DMS 273 treated with DMSO at 0.1 percent for 48 hours (cell line): Measurements from ENCODE around the gene GTF2A1.
"Not testable (repeated sequence)": the region's sequence is repeated elsewhere in the genome, so short reads cannot be mapped to it uniquely, and the experiment has no call there.

Experiments
- DNase-seq: peaks from one replicate; lab custom pipeline; 2025; lab: John Stamatoyannopoulos, UW

Gene GTF2A1

GRCh38 chr14:81220830-81221578, at the start of gene GTF2A1:
GTF2A1 (minus strand) TSS chr14:81220959; CDS start chr14:81220518, 441 bp downstream.
- peak; percentile 97 for DNase-seq

DNA sequence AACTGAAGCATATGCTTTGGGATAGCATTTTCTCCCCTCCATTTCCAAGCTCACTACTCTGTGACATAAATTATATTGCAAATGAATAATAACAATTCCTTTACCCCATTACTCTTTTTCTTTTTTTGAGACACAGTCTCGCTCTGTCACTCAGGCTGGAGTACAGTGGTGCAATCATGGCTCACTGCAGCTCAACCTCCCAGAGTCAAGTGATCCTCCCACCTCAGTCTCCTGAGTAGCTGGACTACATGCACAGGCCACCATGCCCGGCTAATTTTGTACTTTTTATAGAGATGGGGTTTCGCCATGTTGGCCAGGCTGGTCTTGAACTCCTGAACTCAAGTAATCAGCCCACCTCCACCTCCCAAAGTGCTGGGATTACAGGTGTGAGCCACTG, 49.2 kb upstream of the GTF2A1 start:
- no peak for DNase-seq

GRCh38 chr14:81269100-81269978, 48.6 kb upstream of the GTF2A1 start:
- DNase-seq, result peak; percentile 19

GRCh38 chr14:81268016-81268416, 47.3 kb upstream of the GTF2A1 start:
- no peak for DNase-seq

DNA sequence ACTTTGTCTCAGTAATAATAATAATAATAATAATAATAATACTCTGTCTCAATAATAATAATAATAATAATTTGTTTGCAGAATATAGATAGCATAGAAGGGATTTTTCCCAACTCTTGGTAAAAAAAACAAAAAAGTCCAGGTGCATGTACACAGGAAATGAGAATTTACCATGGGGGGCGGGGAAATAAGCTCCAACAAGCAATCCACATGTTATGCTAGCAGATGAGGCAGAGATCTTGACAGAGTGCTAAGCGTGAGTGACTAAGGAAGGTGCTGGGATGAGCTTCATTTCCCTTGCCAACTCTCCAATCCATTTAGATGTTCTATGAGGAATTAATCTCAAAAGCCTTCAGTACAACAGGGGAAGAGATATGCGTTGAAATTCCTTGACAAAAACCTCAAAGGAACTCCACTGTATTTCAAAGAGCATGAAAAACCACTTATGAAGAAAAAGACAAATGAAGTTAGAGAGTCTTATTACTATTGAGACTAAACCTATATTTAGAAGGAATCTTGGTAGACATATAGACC, 44.9 kb upstream of the GTF2A1 start:
- no peak for DNase-seq

DNA sequence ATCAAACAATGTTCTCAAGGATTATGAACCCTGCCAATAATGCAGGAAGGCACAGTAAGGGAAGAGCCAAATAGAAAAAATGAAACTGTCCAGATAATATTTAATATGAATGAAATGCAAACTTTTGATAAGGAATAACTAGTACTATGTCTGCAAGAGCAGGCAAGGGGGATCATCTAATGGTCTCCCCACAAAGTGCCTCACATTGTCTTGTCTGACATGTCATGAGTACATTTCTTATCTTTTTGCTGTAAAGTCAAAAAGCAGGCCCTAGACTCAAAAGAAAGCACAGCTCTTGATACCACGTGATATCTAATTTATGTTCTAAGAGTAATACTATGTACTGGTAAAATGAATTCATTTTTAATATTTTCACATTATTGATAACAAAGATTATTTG, 43.9 kb upstream of the GTF2A1 start:
- no peak for DNase-seq

- no peak for DNase-seq
Observed at GRCh38 chr14:81263777-81264410, 43.1 kb upstream of the GTF2A1 start.

DNA sequence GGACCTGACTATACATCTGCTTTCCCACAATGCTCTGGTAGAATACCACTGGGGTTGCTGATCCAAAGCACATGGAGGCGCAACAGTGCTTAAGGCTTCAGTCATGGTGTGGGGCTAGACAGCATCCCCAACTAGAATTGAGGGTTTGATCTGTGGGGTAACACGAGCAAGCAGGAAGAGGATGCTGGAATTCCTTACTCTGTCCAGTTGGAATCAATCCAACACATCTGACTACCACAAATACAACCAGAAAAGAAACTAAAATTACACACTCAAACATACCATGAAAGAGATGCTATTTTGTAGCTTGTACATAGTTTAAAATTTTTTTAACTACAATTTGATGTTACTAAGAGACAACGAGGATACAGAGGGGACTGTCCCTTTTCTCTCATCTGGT, 40.4 kb upstream of the GTF2A1 start:
- DNase-seq, result no peak

DNA sequence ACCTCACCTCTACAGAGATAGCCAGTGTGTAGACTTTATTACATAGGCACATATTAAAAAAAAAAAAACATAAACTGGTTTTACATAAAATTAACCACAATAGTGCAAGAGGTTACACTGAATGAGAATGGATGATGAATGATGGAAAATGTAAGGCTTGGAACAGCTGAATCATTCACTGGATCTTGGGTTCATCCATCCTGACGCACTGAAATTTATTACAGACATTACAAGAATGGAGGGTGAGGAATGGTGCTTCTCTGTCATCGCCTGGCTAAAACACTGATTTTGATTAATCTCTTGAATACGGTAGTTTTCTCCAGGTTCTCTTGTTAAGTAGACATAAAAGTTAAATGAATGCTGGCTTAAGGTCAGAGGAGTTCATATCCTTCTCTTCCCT, 40.0 kb upstream of the GTF2A1 start:
- DNase-seq, result no peak

DNA sequence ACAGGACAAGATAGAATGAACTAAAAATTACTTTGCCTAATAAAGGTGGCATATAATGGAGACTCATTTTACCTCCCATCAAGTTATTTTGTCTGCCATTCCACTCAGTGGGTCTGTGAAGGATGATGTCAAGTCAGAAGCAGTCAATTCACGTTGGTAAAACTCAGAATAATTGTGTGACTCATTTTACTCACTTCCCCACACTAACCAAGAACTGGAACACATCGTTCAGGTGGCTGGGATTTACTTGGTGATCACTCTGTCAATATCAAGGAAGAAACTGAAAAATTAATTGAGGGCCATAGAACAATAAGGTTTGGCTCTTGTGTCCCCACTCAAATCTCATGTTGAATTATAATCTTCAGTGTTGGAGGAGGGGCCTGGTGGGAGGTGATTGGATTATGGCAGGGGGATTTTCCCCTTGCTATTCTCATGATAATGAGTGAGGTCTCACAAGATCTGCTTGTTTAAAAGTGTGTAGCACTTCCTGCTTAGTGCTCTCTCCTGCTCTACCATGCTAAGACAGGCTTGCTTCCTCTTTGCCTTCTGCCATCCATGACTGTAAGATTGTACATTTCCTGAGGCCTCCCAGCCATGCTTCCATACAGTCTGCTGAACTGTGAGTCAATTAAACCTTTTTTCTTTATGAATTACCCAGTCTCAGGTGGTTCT, 35.7 kb upstream of the GTF2A1 start:
- DNase-seq, result no peak

DNA sequence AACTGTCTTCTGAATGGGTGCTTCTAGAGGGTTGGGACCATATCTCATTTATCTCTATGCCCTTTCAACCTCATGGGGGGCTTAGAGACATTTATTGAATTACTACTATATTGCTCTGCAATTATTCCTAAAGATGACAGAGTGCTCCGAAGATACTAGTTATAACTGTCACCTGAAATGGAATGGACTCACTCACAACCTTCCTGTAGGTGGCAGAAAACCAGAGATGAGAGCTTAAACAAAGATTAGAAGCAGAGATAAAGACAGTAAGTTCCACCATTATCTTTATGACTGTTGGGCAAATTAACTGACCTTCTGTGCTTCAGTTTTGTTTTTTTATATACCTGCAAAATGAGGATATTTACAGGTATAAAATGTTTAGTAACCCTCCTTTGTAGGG, 31.5 kb upstream of the GTF2A1 start:
- DNase-seq, result no peak

- DNase-seq, result no peak
Observed at GRCh38 chr14:81247271-81247766, 26.6 kb upstream of the GTF2A1 start.

- DNase-seq, result no peak
Observed at GRCh38 chr14:81246461-81247270, 25.9 kb upstream of the GTF2A1 start.

- no peak for DNase-seq
Observed at GRCh38 chr14:81245771-81246170, 25.0 kb upstream of the GTF2A1 start.

DNA sequence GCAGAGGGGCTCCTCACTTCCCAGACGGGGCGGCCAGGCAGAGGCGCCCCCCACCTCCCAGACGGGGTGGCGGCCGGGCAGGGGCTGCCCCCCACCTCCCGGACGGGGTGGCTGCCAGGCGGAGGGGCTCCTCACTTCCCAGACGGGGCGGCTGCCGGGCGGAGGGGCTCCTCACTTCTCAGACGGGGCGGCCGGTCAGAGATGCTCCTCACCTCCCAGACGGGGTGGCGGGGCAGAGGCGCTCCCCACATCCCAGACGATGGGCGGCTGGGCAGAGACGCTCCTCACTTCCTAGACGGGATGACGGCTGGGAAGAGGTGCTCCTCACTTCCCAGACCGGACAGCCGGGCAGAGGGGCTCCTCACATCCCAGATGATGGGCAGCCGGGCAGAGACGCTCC, 23.7 kb upstream of the GTF2A1 start:
- DNase-seq, result not testable (repeated sequence)

DNA sequence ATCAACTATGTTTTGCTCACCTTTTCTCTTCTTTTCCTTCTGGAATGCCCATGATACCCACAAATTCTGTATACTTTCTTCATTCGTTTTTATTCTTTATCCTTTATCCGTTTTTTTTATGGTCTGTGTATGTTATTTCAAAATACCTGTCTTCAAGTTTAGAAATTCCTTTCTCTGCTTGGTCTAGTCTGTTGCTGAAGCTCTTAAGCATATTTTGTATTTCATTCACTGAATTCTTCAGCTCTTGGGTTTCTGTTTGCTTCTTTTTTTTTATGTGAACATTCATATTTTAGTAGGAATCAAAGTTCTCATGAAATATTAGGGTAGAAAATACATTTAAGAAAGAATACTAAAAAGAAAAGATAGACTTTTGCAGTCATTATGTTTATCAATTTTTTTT, 22.7 kb upstream of the GTF2A1 start:
- DNase-seq, result no peak

DNA sequence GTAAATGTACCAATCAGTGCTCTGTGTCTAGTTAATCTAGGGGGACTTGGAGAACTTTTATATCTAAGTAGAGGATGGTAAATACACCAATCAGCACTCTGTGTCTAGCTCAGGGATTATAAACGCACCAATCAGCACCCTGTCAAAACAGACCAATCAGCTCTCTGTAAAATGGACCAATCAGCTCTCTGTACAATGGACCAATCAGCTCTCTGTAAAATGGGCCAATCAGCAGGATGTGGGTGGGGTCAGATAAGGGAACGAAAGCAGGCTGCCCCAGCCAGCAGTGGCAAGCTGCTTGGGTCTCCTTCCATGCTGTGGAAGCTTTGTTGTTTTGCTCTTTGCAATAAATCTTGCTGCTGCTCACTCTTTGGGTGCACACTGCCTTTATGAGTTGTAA, 16.1 kb upstream of the GTF2A1 start:
- not testable (repeated sequence) for DNase-seq

DNA sequence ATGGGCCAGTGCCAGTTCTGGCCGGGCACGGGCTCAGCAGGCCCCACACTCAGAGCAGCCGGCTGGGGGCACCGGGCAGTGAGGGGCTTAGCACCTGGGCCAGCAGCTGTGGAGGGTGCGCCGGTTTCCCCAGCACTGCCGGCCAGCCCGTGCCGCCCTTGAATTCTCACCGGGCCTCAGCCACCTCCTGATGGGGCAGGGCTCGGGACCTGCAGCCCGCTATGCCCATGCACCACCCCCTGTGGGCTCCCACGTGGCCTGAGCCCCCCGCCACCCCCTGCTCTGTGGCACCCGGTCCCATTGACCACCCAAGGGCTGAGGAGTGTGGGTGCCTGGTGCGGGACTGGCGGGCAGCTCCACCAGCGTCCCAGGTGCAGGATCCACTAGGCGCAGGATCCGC, 15.4 kb upstream of the GTF2A1 start:
- DNase-seq, result no peak

GRCh38 chr14:81235096-81235495, 14.3 kb upstream of the GTF2A1 start:
- DNase-seq, result no peak

- no peak for DNase-seq
Observed at GRCh38 chr14:81234278-81234677, 13.5 kb upstream of the GTF2A1 start.

- no peak for DNase-seq
Observed at GRCh38 chr14:81233615-81234014, 12.9 kb upstream of the GTF2A1 start.
